Superior temporal gyrus (tissue), 1 donor: ENCODE data around the gene PHLDB2.

ENCODE experiments used
- DNase-seq: peaks from one replicate; pipeline ENCODE4 v3.0.0-alpha.2; 2016; ENCODE audit errors: extremely low spot score

Gene PHLDB2

DNA sequence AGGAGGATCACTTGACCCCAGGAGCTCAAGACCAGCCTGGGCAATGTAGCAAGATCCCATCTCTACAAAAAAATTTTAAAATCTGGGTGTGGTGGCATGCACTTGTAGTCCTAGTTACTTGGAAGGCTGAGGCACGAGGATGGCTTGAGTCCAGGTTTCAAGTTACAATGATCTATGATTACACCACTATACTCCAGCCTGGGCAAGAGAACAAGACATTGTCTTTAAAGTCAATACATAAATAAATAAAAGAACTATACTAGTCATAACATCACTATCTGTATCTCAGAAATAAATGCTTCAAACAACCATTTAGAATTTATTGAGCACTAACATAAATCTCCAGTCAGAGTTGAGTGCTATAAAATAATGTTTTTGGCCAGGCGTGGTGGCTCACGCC is 8.5 kb upstream of the PHLDB2 start:
- no peak for DNase-seq

DNA sequence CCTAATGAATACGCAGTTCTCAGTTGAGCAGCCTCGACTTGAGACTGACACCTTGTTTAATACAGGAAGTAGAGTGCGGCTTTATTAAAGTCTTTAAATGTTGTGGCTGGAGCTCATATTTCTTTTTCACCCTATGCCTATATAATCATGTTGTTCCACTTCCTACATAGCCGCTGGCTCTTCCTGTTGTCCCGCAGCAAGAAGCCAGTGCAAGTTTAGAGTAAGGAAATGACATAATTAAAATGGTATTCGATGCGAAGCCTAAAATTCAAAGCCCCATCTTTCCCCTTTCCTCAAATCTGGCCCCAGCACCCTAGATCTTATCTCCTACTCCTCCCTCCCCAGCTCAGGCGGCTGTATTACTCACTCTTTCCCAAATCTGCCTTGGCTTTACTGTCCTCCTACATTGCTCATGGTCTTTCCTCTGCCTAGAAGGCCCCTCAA is 7.5 kb upstream of the PHLDB2 start:
- no peak for DNase-seq

- DNase-seq = no peak
Measured at GRCh38 chr3:111852540-111852939, 6.5 kb upstream of the PHLDB2 start.

GRCh38 chr3:111853068-111853467 is 6.0 kb upstream of the PHLDB2 start:
- DNase-seq = no peak

- DNase-seq = no peak
Measured at GRCh38 chr3:111854990-111855389, 4.1 kb upstream of the PHLDB2 start.

- no peak for DNase-seq
Measured at GRCh38 chr3:111856501-111856900, 2.6 kb upstream of the PHLDB2 start.

DNA sequence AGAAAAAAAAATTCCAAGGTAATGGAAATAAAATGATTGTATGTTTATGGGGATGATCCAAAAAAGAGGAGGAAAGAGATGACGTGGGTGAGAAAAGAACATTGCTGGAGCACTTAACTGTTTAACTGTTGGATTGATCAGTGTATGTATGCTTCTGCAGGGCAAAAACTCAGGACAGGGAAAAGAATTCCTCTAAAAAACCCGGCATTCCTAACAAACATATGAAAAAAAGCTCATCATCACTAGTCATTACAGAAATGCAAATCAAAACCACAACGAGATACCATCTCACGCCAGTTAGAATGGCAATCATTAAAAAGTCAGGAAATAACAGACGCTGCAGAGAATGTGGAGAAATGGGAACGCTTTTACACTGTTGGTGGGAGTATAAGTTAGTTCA is 1.6 kb upstream of the PHLDB2 start:
- DNase-seq = no peak

GRCh38 chr3:111858642-111859041 is 423 bp upstream of the PHLDB2 start:
- no peak for DNase-seq

DNA sequence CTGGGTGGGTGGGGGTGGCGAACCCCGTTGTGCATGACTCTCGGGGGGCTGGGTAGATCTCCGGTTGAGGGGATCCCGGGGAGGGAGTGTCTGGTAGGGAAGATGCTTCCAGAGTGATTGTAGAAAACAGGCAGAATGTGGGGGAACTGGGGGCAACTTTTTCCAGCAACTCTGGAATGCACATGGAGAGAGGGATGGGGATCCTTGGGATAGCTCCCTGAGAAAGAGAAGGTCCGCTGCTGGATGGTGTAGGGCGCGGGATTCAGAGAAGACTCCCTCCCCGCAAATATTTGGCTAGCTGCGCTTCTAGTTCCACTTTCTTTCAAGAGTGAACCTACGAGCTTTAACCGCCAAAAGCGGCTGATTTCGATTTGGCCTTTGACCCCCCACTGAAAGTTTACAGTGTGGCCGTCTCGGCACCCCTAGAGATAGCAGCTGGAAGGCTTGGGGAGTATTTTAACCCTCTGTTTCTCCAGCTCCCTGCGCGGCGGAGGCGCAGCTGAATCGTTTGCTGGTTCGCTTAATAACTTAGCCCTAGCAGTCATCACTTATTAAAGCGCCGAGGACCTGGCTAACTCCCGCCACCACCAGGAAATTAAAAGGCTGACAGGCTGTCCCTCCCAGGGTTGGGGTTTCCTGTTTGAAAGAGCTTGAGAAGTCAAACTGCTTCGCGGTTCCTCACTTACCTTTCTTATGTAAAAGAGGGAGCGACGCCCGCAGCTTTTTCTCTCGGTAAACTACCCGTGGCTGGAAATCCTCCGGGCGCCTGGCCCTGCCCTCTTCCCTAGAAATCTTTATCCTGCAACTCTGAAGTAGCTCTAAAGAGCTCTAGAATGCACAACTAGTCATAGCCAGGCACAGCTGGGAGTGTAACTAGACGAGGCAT is 1.2 kb downstream of the PHLDB2 start:
- DNase-seq = peak; percentile 37

DNA sequence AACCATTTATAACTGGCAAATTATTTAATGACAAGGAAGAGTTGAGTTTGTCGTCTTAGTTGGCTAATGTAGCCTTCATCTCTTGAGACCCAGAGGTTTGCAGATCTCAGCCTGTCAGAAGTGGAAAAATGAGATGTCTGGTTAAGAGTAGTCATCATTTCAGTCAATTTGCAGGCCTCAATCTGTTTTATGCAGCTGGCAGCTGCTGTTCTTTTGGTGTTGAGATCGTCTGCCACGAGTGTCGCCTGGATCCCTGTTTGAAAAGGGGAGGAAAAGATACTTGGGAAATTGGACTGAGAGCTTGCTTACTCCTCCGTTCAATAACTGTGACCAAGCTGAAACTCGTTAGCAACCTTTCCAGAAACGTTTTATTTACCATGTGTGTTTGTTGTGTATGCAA is 2.3 kb downstream of the PHLDB2 start:
- no peak for DNase-seq

DNA sequence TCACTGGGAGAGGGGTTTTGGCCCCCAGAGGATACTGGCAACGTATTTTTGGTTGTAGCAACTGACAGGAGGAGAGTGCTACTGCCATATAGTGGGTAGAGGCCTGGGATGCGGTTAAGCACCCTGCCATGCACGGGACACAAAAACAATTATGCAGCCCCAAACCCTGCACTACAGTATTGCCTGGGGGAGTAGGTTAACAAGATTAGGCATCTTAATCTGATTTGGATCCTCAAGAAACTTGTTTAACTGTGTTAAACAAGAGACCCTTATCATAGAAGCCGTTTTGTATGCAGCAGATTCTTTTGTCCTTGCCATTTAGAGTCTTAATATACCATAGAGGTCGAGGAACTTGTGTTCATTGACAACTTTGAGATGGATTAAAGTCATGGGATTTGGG is 3.4 kb downstream of the PHLDB2 start:
- no peak for DNase-seq

DNA sequence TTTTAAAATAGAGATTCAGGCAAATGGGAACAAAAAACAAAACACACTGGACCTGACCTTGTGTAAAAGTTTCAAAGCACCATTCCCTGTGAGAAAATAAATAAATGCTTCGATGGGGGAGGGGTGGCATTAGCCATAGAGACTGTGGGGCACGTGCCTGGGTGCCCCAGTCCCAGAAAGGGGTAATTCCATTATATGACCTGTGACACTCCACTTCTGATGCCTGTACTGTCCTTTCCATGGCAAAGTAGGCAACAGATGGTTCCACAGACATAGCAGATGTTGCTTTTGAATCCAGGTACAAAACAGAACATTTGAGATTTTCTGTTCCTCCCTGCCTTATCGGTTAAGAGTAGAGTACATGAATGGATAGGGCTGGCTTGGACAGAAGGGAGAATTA is 3.9 kb downstream of the PHLDB2 start:
- DNase-seq = no peak

DNA sequence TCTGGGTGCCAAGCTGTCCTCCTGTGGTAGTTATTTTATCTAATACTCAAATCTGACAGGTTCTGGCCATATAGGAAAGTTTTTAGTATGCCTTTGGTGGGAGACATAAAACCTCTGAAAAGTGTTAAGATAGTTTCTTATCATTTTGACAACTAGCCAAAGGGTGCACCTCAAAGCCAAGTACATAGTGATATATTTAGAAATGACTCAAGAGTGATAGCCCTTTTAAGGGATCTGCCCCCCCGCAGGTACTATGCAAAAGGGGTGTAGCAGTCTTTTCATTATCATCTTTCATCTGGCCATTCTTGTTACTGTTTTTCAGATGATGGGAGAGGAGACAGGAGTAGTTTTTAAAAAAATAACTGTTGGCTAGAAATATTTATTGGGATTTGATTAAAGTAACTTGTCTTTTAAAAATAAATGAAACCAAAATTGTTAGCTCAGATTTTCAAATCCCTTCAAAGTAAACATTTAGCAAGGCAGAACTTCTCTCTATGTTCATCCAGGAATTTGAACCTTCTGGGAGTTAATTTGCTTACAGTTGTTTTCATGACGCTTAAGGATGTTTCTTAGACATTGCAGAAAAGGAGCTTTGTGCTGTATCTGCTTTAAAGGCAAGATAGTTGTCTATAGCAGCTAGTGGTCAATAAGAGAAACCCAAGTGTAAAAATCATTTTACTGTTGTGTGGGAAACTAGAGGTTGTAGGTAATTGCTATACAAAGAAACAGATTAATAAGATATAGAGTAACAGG is 5.1 kb downstream of the PHLDB2 start:
- no peak for DNase-seq

DNA sequence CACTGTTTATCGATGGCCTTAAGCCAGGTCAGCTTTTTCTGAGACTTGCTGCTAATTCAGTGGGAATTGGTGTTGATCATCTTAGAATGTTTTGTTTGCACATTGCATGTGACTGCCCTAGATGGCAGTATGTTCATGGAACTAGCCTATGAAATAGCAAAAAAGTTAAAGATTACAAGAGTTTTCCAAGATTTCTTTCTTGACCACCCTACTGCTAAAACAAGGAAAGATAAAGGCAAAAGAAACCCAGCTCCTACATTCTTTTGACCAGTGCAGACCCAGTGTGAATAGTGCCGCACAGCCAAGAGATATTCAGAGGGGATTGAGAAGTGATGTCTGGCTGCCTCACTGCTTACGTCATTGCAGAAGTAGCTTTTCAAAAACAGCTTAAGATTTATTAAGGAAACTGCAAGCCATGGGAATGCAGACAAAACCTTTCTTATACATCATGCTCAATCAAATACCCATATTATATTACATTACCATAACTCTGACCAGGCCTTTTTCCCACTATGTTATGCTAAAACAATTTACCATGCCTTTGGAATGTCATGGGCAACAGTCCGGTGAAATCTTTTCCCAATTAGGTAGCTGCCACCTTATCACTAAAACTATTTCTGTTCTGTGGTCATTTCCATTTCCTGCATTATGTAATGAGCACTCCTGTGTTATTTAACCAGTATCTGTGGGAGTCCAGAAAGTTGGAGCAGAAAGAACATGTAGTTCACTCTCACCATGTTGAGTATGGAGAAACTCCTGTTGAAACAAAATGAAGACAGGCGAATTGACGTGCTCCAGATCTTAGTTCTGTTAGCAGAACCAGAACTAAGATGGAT is 6.0 kb downstream of the PHLDB2 start:
- no peak for DNase-seq

DNA sequence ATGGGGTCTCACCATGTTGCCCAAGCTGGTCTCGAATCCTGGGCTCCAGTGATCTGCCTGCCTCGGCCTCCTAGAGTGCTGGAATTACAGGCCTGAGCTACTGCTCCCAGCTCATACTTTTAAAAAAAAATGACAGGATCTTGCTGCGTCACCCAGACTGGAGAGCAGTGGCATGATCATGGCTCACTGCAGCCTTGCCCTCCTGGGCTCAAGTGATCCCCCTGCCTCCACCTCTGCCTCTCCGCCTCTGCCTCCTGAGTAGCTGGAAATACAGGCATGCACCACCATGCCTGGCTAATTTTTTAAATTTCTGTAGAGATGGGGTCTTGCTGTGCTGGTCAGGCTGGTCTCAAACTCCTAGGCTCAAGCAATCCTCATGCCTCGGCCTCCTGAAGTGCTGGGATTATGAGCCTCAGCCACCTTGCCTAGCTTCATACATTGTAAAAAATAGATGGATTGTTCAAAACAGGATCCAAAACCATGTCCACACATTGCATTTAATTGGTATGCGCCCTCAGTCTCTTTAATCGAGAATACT is 8.9 kb downstream of the PHLDB2 start:
- DNase-seq = no peak

DNA sequence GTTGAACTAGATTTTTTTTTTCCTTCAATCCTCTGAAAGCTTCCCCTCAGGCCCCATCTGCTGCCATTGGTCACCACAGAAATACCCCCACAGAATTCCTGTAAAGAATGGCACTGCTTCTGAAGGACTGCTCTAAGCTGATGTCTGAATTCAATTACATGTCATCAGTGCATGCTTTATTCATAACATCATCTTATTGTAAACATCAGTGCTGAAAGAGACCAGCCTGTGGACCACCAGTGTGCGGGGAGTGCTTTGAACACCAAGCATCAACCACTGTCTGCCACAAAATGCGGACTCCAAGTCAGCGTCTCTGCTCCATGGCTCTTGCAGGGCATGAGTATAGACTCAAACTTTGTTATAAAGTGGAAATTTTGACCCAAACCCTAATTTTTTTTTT is 11.6 kb downstream of the PHLDB2 start:
- no peak for DNase-seq

DNA sequence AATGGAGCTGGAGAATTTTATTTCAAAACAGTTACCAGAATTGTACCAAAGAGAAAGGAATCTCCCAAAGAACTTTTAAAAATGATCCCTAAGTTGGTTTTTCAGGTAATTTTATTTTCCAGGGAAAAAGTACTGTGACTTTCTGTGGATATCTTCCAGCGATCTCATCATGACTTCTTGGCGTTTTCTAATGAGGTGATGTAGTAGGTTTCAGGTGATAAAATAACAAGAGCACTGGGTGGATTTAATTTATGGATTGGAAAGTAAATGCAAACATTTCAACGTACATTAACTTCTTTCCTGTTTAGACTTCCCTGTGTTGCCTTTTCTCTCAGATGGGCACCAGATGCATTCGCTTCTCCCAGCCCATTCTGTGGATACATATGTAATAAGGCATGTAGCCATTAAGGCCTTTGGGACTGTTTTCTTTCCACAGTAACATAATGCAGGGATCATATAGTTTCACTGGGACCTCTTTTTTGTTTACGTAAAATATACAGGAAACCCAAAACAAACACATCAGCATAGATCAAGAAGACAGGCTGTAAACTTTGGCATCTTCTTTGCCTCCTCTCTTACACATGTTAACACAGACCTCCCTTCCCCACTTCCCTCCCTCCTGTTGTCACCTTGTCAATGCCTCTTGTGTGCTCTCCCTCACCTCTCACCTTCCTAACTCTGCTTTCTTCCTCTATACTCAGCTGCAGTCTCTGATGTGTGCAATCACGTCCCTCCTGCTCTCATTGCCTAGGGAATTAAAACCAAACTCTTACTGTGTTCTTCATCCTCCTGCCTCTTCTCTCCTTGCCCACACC is 13.0 kb downstream of the PHLDB2 start:
- DNase-seq = no peak

DNA sequence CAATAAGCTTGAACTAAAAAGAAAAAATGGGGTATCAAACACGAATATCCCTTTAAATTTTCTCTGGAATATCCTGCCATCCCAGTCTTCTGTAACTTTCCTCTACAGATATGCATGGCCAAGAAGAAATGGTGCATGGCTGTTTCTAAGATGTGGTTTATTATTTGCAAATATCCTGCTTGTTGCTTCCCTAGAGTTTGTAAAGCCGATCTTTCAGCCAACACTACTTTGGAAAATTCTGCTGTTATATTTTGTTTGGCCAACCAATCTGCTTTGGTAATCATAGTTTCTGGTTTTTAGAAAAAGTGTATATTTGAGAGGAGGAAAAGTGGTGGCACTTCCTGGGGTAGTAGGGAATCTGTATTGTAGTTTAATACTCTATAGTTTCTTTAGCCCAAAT is 13.9 kb downstream of the PHLDB2 start:
- DNase-seq = no peak

DNA sequence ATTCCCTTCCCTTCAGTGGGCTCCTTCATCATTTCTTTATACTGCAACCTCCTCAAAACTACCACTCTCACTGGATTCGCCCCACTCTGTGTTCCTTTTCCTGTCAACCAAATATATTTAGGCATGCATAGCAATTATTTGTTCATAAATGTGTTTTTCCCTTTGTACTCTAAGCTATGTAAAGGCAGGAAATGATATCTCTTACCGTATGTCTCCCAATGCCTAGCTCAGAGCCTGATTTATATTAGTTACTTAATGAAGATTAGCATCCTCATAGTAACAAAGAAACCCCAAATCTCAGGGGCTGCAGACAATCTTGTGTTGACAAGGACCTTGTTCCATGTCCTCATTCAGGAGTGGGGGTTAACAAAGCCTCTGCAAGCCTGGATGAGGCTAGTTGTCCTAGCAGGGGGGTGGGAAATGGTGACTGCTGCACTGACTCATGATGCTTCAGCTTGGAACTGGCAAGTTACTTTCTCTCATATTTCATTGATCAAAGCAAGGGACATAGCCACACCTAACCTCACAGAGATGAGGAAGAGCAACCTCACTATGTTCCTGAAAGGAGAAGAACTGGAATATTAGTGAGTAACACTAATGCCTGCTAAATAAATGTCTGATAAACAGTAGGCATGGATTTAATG is 15.2 kb downstream of the PHLDB2 start:
- DNase-seq = no peak

DNA sequence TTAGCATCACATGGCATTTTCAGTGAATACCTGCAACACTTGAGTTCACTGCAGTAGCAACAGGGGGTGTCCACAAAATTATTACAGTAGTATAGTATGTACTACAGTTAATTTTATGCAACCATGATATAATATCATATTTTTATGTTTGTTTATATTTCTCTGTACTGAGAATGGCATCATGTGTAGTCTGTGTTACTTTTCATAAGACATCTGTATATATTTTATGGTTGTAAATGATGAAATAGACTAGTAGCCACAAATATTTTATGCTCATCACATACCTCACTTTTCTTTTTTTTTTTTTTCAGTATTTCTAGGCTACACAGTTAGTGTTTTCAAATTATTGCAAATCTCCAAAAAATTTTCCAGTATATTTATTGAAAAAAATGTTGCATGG is 22.4 kb downstream of the PHLDB2 start:
- no peak for DNase-seq

DNA sequence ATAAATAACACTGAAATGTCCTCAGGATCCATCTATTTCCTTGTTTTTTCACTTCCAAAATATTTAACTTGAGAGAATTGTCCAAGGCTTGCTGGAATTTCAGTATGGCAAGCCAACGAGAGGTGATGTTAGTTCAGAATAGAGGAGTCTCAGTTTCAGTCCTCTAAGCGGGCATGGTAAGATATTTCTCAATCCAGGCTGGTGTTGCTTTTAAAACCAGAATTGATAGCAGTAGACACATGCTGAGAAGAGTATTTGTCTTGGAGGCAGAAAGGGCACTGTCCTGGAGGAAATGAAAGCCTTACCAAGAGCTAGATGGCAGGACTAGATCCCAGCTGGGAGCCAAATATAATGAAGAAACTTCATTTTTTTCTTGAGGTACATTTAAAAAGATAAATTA is 23.1 kb downstream of the PHLDB2 start:
- DNase-seq = no peak
